GM19238 (cell line): Measurements from ENCODE around the gene SLC37A2.

Source experiments
- DNase-seq: peaks from one replicate; pipeline ENCODE4 v3.0.0; 2011; ENCODE audit warnings: low spot score; ENCODE audit not compliant: insufficient read length

The SLC37A2 gene

DNA sequence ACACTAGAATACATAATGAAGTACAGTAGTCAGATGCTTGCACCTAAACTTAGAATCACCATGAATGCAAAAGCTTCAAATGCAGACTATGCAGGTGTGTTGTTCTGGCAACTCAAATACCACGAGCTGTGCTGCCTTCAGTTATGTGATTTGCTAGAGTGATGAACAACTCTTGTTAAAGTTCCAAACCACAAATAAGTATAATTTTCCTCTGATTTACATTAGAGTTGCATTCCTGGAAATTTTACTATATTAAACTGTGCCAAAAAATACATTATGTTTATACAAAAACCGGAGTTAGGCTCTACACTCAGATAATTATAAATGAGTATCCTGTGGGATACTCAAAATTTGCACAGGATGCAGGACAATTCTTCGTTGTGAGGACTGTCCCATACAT lies 45.4 kb downstream of the SLC37A2 start:
- DNase-seq: no peak

DNA sequence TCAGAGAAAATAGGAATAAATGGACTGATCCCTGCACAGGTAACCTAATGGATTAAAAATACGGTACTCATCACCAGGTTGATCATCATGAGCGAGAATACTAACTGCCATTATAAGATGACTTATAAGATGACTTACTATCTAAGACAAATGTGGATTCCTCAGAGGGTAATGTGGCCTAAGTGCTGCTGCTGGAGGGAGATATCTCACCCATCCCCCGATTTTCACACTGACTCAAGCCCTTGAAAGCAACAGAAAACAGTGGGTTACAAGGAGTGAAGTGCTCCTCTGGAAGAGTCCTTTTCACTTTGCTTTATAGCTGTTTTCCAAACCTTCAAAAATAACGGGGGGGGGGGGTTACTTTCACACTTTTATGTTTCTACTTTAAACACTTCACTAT lies 47.4 kb downstream of the SLC37A2 start:
- no peak for DNase-seq

DNA sequence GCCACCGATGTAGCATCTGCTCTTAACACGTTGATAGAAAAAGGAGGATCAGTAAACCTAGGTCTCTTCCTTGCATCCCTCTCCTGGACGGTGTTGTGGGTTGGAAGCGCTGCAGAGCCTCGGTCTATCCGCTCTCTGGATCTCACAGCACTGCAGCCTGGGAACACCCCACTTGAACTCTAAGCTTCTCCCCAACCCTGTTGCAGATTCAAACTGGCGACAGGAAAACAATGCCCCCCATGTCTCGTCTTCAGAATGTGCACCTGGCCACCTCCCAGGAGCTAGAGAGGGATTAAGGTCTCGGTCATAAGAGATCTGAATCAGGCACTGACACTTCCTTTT lies 47.9 kb downstream of the SLC37A2 start:
- no peak for DNase-seq

GRCh38 chr11:125111343-125112207 lies 48.5 kb downstream of the SLC37A2 start, which contains the start of gene TMEM218:
Gene TMEM218 (minus strand): TSS chr11:125111626. CDS start chr11:125102241, 9,385 bp downstream.
- DNase-seq: peak; percentile 92

GRCh38 chr11:125112208-125112604 lies 49.1 kb downstream of the SLC37A2 start:
- no peak for DNase-seq

- DNase-seq: no peak
These were observed 51.4 kb downstream of the SLC37A2 start for GRCh38 chr11:125114518-125114917.

GRCh38 chr11:125117429-125117828 lies 54.3 kb downstream of the SLC37A2 start:
- DNase-seq: no peak

DNA sequence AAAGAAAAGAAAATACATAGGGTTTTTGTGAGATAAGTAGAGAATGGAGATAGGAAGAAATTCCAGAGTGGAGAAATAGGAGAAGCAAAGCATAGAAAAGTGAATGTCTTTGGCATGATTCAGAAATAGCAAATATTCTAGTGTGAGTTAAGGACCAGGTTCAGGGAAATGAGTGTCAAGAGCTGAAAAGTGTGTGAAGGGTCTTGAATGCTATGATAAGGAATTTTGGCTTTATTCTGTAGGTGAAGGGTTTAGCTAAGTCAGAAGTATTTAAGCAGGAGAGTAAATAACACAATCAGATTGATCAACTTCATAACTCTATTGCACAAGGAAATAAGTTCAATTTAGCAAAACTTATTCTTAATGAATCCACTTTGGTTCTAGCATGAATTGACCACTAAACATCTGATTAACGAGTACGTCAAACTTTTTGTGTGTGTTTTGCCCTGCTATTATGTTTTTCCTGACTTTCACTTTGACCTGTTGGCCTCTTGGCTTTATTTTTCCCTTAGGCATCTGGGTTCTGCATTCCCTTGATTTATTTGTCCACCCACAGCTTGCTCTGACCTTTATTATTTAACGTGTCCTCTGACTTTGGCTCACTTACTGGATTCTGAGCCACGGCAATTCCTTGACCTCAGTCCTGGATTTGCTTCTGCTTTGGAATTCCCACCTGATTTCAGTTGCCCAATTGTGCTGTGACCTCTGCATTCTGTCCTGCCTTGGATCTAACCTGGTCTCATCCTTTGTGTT lies 60.3 kb downstream of the SLC37A2 start:
- DNase-seq: no peak

- DNase-seq: peak; percentile 23
These were observed 61.0 kb downstream of the SLC37A2 start for GRCh38 chr11:125123947-125124617.

GRCh38 chr11:125124618-125124992 lies 61.5 kb downstream of the SLC37A2 start:
- DNase-seq: no peak

DNA sequence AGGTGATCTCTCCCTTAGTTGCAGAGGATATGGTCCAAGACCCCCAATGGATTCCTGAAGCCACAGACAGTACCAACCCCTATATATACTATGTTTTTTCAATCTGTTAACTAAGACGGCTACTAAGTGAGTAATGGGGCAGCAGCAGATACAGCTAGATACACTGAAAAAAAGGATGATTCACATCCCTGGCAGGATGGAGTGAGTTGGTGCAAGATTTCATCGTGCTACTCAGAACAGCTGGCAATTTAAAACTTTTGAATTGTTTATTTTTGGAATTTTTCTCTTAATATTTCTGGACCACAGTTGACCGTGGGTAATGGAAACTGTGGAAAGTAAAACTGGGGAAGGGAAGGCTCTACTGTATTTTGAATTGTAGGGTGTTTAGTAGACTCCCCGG lies 65.3 kb downstream of the SLC37A2 start:
- no peak for DNase-seq

GRCh38 chr11:125129316-125129993 lies 66.3 kb downstream of the SLC37A2 start:
- DNase-seq: no peak

- no peak for DNase-seq
These were observed 69.0 kb downstream of the SLC37A2 start for GRCh38 chr11:125132071-125132470.

DNA sequence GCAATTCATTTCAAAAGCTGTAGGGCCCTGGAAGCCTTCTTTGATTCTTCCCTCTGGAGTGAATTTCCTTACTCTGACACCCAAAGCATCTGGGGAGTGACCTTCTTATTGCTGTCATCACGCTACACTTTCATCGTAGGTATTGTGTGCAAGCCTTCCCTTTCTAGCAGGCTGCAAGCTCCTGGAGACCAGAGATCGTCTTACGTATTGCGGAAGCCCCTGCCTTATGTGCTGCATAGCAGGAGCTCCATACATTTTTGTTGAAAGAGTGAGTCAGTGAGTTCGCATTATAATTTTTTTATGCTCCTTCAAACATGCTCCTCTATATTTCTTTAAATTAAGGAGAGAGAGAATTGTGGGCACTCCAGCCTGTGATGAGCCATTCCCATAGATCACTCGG lies 69.5 kb downstream of the SLC37A2 start:
- no peak for DNase-seq

DNA sequence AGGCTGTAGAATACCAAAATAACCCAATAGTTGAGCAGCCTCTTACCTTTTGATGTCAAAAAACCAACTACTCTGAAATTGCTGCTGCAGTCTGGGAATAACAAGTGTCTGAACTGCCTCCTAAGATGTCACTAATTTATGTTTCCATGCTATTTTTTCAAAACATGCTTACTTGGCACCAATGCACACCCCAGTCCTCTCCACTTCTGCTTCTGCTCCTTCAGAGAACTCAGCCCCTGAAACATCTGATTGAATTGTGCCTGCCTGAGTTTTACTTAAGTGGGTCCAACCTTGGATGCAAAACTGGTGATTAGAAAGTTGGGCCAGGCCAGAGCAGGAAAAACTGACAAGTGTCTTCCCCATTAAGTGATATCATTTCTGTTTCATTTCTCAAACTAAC lies 72.9 kb downstream of the SLC37A2 start:
- DNase-seq: no peak

- no peak for DNase-seq
These were observed 75.9 kb downstream of the SLC37A2 start for GRCh38 chr11:125138966-125139365.

- DNase-seq: no peak
These were observed 76.7 kb downstream of the SLC37A2 start for GRCh38 chr11:125139778-125140177.
